Measurements from ENCODE around the gene MUSTN1. TPM values are rescaled to one million over a fixed set of nuclear protein-coding genes. Genes with fewer than 3 reads are reported as not detected.
A peak's percentile ranks its signal among the peaks of the same experiment; 100 is the strongest.

Gene MUSTN1
- total RNA-seq, 1 donor from 2014 or later = 15.9 TPM

DNA sequence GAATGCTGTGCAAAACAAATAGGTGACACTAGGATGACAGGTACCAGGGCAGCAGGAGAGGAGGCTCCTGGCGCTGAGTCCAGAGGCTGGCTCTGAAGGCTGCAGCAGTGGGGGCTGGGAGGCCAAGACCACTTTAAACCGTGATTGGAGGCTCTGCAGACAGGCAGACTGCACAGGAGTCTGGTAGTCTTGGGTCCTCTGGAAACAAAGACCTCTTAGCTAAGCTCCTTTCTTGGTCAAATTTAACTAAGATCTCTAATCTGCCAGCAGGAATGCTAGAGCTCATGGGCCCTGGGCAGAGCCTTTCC is 4.4 kb upstream of the MUSTN1 start:
- DNase-seq (ENCODE audit: low spot score) = no peak
- intact Hi-C loops (cut with DNase I) = no loop called here

DNA sequence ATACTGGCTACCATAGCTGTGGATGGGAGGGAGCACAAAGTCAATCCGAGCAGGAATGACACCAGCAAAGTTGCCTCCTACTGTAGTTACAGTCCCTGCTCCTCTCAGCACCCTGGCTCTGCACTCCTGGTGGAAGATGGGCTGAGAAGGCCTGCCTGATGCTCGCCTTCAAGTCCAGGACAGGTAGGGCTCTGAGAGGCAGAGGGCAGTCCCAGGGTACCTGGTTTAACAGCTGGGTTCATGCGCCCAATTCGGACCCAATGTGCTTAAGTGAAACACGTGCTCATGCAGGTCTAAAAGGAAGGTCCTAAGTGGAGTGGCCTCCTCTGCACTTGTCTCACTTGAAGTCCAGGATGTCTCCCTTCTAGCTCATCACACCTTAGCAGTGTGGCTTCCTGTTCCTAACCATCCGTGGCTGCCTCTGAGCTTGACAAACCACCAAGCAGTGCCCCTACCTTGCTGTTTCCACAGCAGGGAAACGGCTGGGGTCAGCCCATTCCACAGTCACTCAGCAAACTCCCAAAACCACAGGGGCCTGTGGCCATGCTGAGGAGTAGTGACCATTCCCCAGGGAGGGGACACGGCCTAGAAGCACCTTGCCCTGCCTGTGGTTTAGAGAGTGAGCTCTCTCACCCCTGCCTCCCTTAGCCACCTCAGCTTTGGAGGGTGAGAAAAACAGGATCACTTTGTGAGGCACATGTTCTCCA is 3.9 kb upstream of the MUSTN1 start:
- intact Hi-C loops (cut with DNase I) = no loop called here
- DNase-seq (ENCODE audit: low spot score) = no peak

DNA sequence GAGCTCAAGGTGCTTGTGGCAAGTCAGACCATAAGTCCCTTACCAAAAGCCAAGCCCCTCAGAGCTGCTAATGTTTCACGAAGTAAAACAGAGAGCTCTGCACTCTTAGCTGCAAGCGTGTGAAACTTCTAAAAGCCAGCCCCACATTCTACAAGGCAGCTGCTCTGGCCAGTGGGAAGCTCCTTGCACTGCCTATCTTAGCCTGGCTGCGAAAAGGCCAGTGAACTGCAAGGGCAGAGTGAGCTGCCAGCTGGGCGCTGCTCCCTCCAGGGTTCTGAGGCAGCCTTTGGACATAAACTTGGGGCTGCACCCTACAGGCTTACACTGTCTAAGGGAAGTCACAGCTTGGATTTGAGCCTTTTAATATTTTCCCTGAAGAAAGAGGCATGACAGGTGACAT is 2.2 kb upstream of the MUSTN1 start:
- intact Hi-C loops (cut with DNase I) = no loop called here
- DNase-seq (ENCODE audit: low spot score) = no peak

DNA sequence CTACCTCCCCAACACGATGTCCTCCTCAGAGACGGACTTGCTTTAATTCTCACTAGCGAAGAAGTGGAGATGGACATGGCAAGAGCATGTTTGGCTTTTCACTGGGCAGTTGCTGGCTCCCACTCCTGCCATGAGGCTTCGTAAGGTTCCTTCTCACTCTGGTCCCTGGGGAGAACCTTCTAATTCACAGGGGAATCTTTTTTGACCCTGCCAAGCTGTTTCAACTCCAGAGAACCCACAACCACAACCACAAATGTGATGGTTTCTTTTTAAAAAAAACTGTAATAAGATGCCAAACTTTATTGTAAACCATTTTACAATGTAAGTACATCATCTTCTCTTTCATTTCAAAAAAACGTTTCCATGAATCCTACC is 1.6 kb upstream of the MUSTN1 start:
- DNase-seq (ENCODE audit: low spot score) = no peak
- intact Hi-C loops (cut with DNase I) = no loop called here

DNA sequence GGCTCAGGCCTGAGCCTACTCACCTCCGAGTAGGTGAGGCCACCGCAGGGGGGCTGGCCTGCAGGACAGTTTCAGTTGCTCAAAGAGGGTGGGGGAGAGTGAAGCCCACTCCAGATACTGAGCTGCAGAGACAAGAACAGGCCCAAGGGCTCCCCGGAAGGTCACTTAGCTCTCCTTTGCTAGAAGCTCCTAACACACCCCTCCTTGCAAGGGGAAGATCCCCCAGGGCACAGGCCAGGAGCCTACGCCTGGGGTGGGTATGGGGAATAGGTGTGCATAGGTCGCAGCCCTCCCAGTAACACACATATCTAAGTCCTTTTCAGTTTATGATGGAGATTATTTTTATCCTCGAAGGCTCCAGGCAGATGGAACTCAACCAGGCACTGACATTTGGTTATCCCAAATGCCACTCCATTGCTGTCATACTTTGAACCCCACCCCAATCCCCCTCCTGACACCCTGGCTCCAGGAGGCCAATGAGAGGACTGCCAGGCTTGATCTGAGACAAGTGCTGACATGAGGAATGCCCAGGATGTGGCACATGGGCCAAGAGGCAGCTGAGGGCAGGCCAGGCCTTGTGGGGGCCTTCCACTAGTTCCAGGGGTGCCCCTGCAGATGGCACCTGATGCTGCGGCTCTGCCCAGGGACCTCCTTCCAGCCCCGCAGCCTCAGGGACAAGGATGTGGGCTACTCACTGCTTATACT is 1.1 kb upstream of the MUSTN1 start:
- intact Hi-C loops (cut with DNase I) = no loop called here
- DNase-seq (ENCODE audit: low spot score) = peak; percentile 82

DNA sequence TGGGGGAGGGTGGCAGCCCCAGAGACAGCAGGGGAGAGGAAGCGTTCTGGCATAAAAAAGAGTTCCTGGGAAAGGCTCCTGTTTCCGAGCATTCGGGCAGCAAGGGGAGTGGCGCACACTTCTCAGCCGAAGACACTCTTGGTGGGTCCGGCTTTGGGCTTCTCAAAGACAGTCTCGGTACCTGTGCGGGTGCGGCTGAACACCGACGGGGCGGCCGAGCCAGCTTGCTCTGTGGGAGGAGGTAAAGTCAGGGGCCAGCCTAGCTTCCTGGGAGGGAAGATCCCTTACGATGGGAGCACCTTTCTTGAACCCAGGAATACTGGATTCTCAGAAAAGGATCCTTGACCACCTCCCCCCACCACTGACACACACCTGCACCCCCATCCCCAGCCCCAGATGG is 1.6 kb downstream of the MUSTN1 start:
- DNase-seq (ENCODE audit: low spot score) = no peak
- intact Hi-C loops (cut with DNase I) = no loop called here

DNA sequence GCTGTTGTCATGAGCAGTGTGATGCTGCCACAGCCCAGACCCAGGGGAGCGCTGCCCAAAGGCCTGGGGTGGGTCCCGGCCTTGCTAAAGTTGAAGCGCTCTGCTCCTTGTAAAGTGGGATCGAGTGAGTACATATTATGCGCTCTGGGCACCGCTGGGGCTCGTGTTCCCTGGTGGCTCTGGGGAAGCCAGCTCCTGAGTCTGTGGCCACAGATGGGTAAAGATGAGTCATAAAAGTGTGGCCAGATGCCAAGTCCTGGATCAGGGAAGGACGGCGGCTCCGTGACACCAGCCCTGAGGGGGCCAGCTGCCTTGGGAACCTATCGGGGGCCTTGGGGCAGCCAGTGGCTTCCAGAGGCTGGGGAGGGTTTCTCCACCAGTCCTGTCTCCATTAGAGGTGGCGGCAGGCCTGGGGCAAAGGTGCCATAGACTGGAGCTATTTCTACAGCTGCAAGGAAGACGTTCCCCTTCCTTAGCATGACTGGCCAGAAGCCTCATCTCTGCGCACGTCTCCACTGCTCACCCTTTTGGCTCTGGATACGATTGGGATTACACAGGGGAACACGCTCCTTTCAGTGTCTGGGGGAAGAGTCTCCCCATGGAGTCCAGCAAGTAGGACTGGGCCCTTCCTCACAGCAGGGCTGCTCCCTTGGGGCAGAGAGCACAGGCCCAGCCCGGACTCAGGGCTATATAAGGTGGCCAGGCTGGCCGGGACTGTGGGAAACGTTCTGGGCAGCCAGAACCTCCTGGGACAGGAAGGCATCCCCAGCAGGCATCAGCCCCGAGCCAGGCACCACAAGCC is 3.1 kb downstream of the MUSTN1 start:
- intact Hi-C loops (cut with DNase I) = no loop called here
- no peak for DNase-seq (ENCODE audit: low spot score)

DNA sequence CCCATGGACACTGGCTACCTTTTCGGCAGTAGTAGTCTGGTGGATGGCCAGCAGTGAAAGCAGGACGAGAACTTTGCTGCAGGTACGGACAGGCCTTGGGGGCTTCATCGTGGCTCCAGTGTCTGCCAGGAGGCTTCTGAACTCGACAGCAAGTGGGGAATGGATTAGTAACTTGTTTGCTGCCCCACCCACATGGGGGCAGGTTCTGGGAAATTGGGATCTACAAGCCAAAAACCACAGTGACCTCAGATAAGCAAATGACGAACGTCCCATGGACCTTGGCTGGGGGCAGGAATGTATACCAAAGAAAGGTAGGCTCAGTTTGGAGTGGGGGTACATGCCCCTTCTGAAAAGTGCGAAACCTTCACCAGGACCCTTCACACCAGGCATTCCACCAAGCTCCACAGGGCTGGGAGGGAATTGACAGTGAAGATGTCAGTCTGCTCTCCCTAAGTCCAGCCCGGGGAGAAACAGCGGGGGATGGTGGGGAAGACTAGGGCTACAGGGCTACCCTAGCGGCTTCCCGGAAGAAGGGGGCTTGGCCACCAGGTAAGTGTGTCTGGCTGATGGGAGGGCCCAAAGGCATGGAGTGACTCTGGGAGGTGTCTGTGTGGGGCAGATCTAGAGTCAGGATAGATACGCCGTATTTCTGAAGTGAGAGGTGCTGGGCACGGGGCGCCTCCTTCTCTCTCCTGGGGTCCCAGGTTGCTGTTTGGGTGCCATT is 4.1 kb downstream of the MUSTN1 start, which contains the start of gene ITIH4:
ITIH4 (minus strand) TSS at position 138 of the 724 bp plus-strand sequence; CDS start at position 108, 30 bp downstream.
- intact Hi-C loops (cut with DNase I) = no loop called here
- DNase-seq (ENCODE audit: low spot score) = no peak

DNA sequence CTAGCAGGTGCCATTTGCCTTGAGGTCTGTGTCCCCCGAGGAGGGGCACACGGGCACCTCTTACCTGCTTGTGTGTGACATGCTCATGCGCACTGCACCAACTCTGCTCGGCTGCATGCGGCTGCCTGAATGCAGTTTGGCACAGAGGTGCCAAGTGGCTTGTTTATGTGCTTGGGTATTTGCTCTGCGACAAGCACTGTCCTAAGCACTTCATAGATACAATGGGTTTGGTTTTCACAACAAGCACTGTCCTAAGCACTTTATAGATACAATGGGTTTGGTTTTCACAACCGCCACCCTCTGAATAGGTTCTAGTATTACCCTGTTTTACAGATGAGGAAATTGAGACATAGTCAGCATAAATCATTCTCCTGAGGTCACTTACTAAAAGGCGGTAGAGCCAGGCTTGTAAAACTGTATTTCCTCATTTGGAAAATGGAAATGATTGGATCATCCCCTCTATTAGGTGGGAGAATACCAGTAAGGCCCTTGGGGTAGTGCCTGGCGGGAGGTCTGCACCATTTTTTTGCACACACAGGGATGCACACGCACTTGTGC is 4.8 kb downstream of the MUSTN1 start:
- intact Hi-C loops (cut with DNase I) = no loop called here
- DNase-seq (ENCODE audit: low spot score) = no peak

DNA sequence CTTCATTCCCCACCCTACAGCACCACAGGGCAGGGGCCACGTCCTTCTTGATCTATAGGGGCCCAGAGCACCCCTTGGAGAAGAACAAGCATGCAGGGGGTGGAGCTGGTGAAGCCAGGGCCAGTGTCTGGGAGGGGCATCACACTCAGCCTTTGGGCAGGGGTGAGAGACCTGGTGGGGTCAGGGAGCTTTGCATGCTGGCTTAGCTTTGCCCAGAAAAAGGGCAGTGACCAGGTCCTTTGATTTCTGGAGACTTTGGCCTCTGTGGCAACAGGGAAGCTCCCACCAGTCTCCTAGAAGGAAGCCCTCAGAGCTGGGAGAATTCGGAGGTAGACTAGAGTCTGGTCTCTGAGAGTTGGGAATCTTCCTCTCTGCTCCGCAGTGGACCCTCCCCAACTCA is 5.3 kb downstream of the MUSTN1 start:
- intact Hi-C loops (cut with DNase I) = no loop called here
- no peak for DNase-seq (ENCODE audit: low spot score)

DNA sequence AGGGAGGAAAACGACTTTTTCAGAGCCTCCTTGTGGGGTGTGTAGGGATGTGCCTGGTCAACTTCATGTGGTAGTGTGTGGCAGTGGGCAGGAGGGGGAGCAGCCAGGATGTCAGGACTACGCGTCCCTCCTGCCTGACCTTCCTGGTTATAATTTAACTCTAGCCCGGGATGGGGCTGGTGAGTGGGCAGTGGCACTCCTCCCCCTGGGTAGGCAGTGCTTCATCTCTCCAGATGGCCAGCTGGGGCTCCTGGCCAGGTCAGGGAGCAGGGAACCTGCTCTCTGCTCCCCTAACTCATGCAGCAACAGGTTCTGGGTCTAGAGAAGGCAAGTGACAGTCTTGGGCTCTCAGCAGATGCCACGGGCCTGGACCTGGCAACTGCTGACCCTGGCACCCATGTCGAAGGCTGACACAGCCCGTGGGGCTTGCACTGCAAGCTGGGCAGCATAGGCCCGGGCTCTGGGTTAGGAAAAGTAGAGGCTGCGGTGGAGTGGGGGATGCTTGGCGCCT is 6.9 kb downstream of the MUSTN1 start:
- DNase-seq (ENCODE audit: low spot score) = no peak
- intact Hi-C loops (cut with DNase I) = no loop called here

DNA sequence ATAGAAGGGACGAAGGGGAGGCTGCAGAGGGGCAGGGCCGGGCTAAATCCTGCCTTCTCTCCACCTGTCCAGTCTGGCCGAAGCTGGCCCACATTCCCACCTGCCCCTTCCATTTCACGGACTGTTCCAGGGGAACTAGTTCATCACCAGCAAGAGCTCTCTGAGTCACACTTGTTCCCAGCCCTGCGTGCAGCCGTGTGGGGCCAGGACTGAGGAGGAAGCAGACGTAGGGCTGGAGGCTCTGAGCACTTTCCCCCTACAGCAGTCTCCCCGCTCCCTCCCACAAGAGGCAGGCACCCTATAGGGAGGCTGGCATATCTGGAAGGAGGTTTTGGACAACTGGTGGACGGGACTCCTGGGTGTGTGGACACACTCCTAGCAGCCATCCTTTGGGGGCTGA is 7.4 kb downstream of the MUSTN1 start:
- intact Hi-C loops (cut with DNase I) = no loop called here
- DNase-seq (ENCODE audit: low spot score) = no peak

DNA sequence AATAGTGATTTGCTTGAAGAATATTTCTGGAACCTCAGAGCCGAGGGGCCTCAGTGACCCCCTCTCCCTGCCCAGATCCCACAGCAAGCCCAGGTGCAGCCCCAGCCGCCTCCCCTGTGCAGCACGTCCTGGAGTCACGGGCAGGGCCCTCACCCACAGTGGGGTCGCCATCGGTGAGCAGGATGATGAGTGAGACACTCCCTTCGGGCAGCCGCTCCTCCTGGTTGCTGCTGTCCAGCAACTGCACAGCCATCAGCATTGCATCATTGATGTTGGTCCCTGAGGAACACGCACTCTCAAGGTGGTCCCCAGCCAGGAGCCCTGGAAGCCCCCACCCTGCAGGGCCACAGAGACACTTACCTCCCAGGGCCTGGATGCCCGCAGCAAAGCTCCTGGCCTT is 10.8 kb downstream of the MUSTN1 start:
- no peak for DNase-seq (ENCODE audit: low spot score)
- intact Hi-C loops (cut with DNase I) = no loop called here

DNA sequence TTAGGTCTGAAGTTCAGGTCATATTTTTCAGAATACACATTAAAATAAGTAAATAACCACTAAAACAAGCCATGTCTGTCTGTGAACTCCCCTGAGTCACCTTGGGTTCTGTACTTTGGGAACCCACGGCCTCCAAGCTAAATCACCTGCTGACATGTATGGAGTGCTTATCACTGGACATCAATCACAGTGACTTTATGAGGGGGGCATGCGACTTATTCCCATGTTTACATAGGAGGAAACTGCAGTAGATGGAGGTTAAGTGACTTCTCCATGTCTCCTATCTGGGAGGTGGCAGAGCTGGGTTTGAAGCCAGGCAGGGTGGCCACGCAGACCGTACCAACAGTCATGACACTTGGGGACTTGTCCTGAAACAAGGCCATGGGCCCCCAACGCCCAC is 12.5 kb downstream of the MUSTN1 start:
- DNase-seq (ENCODE audit: low spot score) = no peak
- intact Hi-C loops (cut with DNase I) = no loop called here

DNA sequence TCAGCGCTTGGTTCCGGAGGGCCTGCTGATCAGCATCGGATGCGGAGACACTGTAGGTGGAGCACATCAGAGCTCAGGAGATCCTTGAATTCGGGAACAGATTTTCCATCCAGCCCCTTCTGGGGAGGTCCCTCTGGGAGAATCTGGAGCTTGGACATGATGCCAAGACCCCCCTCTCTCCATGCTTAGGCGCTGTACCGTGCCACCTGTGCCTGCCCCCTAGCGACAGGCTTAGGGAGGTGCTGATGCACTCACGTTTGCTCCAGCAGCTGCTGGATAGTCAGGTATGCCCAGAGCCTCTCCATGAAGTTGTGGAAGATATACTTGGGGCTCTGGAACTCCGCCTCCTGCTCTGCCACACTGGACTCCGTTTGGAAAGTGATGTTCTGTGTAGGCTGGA is 14.1 kb downstream of the MUSTN1 start:
- no peak for DNase-seq (ENCODE audit: low spot score)
- intact Hi-C loops (cut with DNase I) = no loop called here

DNA sequence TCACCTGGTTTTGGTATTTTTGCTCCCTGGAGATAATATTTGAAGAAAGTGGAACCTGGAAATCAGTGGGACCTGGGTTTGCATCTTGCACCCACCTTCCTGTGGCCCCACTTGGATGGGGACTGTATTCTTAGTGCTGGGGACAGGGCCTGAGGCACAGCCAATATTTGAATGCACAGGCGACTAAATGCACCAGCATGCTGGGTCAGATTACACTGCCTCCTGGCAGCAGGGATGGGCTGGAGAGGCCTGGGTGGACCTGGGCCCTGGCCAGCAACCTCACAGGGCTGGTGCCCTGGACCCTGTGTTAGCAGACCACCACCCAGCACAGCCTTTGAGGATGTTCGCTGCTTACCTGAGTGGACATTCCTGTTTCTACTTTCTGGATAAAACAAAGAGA is 14.9 kb downstream of the MUSTN1 start:
- DNase-seq (ENCODE audit: low spot score) = no peak
- intact Hi-C loops (cut with DNase I) = no loop called here

DNA sequence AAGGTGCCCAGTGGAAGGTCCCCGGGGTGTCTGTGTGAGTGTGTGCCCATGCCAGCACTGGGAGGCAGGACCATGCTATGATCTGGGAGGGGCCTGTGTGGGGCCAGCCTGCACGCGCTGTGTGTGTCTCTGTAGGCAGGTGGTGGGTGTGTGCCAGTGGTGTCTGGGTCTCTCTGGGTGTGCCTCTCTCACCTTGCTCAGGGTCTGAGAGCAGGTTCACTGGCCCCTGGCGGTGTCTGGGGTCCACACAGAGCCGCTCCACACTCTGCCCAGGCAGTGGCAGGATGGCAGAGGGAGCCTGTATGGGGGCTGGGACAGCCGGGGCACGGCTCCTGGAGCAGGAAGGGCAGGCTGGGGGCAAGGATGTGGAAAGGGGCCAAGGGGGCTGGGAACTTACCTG is 17.0 kb downstream of the MUSTN1 start:
- no peak for DNase-seq (ENCODE audit: low spot score)
- intact Hi-C loops (cut with DNase I) = no loop called here

DNA sequence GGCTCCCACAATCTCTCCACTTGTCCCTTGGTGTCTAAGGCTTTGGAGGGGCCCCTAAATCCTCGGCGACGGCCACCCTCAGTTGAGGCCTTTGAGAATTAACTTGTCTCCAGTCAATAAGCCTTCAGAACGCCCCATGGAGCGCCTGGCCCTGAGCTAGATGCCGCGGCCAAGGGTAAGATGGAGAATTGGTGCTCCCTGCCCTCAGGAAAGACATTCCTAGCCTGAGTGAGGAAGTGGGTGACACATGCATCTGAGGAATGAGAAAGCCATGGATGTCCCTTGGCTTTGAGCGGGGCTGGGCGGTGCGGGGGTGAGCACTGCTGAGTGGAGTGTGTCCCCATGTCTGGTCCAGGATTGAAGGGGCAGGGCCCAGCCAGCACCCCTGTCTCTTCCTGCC is 17.6 kb downstream of the MUSTN1 start:
- intact Hi-C loops (cut with DNase I) = no loop called here

DNA sequence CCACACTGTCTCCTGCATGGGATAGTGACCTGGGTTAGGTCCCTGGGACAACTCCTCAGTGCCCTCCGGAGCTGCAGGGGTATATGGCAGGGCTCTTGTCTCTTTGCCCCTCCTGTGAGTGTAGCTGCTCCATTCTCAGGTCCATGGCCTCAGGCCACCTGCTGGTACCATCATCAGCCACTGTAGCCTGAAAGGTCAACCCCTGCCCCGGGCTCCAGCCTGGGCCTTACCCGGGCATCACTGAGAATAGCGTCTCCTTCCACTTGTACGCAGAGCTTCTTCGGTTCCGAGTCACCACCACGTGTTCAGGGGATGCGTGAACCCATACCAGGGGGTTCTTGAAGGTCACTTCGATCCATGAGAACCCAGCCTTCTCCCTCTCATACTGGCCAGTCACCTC is 18.2 kb downstream of the MUSTN1 start:
- no peak for DNase-seq (ENCODE audit: low spot score)
- intact Hi-C loops (cut with DNase I) = no loop called here

More for the DNA sequence above, 17.6 kb downstream of the MUSTN1 start:
- DNase-seq (ENCODE audit: low spot score) = no peak

DNA sequence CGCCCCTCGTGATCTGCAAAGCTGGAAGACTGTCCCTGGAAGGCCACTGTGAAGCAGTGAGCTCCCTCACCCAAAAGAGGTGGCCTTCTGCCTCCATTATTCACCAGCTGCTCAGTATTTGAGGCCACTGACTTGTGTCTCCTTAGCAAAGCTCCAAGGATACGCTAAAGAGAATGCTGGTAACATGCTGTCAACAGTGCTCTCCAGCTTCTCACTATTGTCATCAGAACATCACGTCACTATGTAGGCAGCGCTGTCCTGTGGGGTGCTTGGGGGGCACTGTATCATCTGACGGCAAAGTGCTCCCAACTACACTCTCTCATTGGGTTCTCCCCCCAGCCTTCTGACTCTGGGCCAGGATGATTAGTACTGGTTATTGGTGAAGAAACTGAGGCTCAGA is 18.6 kb downstream of the MUSTN1 start:
- no peak for DNase-seq (ENCODE audit: low spot score)
- intact Hi-C loops (cut with DNase I) = no loop called here
